ENCODE data around the gene PARP3. TPM values are rescaled to one million over a fixed set of nuclear protein-coding genes. Genes with fewer than 3 reads are reported as not detected.
A peak's percentile ranks its signal among the peaks of the same experiment; 100 is the strongest.

PARP3 gene
- total RNA-seq, 1 experiment from 2014 or later, result 17.5 TPM

- ChIA-PET RAD21 (ENCODE audit: low non-redundant PET in 1 of 2, low total read pairs in 2 of 2, uncharacterized antibody in 2 of 2, unreplicated experiment in 2 of 2) (no interaction called here), CTCF (interaction anchor here (1.3 to 1.5 kb wide), 3 partner anchors 8 to 24 kb away, joined by 4 read pairs; partner anchors contain the start of genes ABHD14A, ABHD14B, PARP3 and RRP9), POLR2A (no interaction called here)
- Histone ChIP-seq H3K9ac (ENCODE audit: low read length) (no peak overlapping the region), H3K36me3 (ENCODE audit: control insufficient read depth in 1 of 2, insufficient read depth in 2 of 2, low read length in 2 of 2) (peaks cover 2 to 10% of the 10 kb centered on the region in 2 experiments; a peak in 2 of 4 replicates), H2AFZ (ENCODE audit: low read depth, low read length, poor library complexity, severe bottlenecking) (no peak overlapping the region), H3K27ac (ENCODE audit: low read depth, low read length) (no peak overlapping the region), H3K4me2 (ENCODE audit: low read length) (peak overlapping the region; percentile 90; the same call in 1 of the 2 replicates), H3K27me3 (ENCODE audit: insufficient read depth, low read length) (no peaks in the 10 kb centered on the region), H3K9me2 (ENCODE audit: insufficient read depth) (no peaks in the 10 kb centered on the region), H4K20me1 (ENCODE audit: insufficient read depth) (0 out of 2 replicates have a peak, but pooled peaks cover 4% of the 10 kb centered on the region), H3K4me3 (replicated peaks in 1 of 2; ENCODE audit: low read depth in 1 of 2, low read length in 2 of 2) (no peak overlapping the region), H3K9me3 (ENCODE audit: control insufficient read depth in 1 of 2, insufficient read depth in 1 of 2, low read depth in 1 of 2, low read length in 2 of 2) (no peaks in the 10 kb centered on the region), H3K4me1 (ENCODE audit: control insufficient read depth in 1 of 2, insufficient read depth in 2 of 2, low read length in 2 of 2) (peaks cover 23 to 45% of the 10 kb centered on the region in 2 experiments), H3K79me2 (ENCODE audit: insufficient read depth, low read length) (peaks cover 18% of the 10 kb centered on the region)
- intact Hi-C loops (cut with micrococcal nuclease), result no loop called here
- no TSS peak for BruUV-seq (replicated peaks)
- TF ChIP-seq CTCF (IDR thresholded peaks at IDR 0.05 in 2 of 3, conservative IDR thresholded peaks at IDR 0.05 in 1 of 3; ENCODE audit: borderline replicate concordance in 1 of 3, insufficient read depth in 1 of 3, low read depth in 2 of 3, low read length in 2 of 3) (no peak), ZFX (IDR thresholded peaks at IDR 0.05) (no peak), SRF (IDR thresholded peaks at IDR 0.05; ENCODE audit: low read depth) (no peak), YY1 (IDR thresholded peaks at IDR 0.05; ENCODE audit: extremely low read depth, insufficient replicate concordance, low read depth, low read length) (no peak), POLR2AphosphoS5 (IDR thresholded peaks at IDR 0.05; ENCODE audit: low read depth, low read length) (no peak), EZH2 (IDR thresholded peaks at IDR 0.05) (no peak), EGR1 (IDR thresholded peaks at IDR 0.05; ENCODE audit: low read depth) (no peak), CBX3 (IDR thresholded peaks at IDR 0.05; ENCODE audit: low read depth) (no peak), SIN3A (IDR thresholded peaks at IDR 0.05; ENCODE audit: low read depth) (no peak), TCF7L2 (IDR thresholded peaks at IDR 0.05; ENCODE audit: borderline replicate concordance, extremely low read depth, insufficient read depth, insufficient read length) (no peak), POLR2A (IDR thresholded peaks at IDR 0.05; ENCODE audit: borderline replicate concordance, extremely low read depth, insufficient read depth, insufficient read length) (no peak), CEBPB (IDR thresholded peaks at IDR 0.05; ENCODE audit: low read depth) (no peak), ELF1 (IDR thresholded peaks at IDR 0.05; ENCODE audit: borderline replicate concordance, low read depth) (no peak), ZNF274 (IDR thresholded peaks at IDR 0.05; ENCODE audit: low read depth, low read length) (no peak), JUND (IDR thresholded peaks at IDR 0.05) (no peak)
- TF ChIP-seq, protein P1, sequence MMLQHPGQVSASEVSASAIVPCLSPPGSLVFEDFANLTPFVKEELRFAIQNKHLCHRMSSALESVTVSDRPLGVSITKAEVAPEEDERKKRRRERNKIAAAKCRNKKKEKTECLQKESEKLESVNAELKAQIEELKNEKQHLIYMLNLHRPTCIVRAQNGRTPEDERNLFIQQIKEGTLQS (IDR thresholded peaks at IDR 0.05), result no peak
- TF ChIP-seq, protein P2, sequence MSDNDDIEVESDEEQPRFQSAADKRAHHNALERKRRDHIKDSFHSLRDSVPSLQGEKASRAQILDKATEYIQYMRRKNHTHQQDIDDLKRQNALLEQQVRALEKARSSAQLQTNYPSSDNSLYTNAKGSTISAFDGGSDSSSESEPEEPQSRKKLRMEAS (IDR thresholded peaks at IDR 0.05), result no peak
- DNase-seq (ENCODE audit: low read depth, low spot score) (no peak), ATAC-seq (no peak)
These were observed 23.9 kb downstream of the PARP3 start for GRCh38 chr3:51966016-51966415.
